ENCODE data around the gene SEC14L1.

SEC14L1 gene

GRCh38 chr17:77165577-77165976, 24.8 kb downstream of the SEC14L1 start:
- no peak for DNase-seq

GRCh38 chr17:77167472-77168306, 26.9 kb downstream of the SEC14L1 start:
- no peak for DNase-seq

GRCh38 chr17:77173104-77173503, 32.3 kb downstream of the SEC14L1 start:
- DNase-seq, result no peak

GRCh38 chr17:77174928-77175661, 34.3 kb downstream of the SEC14L1 start:
- DNase-seq, result no peak

- no peak for DNase-seq
These were observed 36.4 kb downstream of the SEC14L1 start for GRCh38 chr17:77177002-77177741.

GRCh38 chr17:77178050-77178449, 37.3 kb downstream of the SEC14L1 start:
- no peak for DNase-seq

GRCh38 chr17:77178563-77178962, 37.8 kb downstream of the SEC14L1 start:
- DNase-seq, result no peak

GRCh38 chr17:77180503-77181357, 40.0 kb downstream of the SEC14L1 start:
- no peak for DNase-seq

- DNase-seq, result peak; percentile 5
These were observed 41.7 kb downstream of the SEC14L1 start for GRCh38 chr17:77182205-77183172.

GRCh38 chr17:77184474-77184873, 43.7 kb downstream of the SEC14L1 start:
- DNase-seq, result no peak

- no peak for DNase-seq
These were observed 44.4 kb downstream of the SEC14L1 start for GRCh38 chr17:77185137-77185536.

- DNase-seq, result no peak
These were observed 45.4 kb downstream of the SEC14L1 start for GRCh38 chr17:77186141-77186604.

GRCh38 chr17:77188084-77189066, 47.6 kb downstream of the SEC14L1 start:
- DNase-seq, result no peak

- peak; percentile 27 for DNase-seq
These were observed 48.4 kb downstream of the SEC14L1 start for GRCh38 chr17:77189148-77189547.

GRCh38 chr17:77190576-77190975, 49.8 kb downstream of the SEC14L1 start:
- no peak for DNase-seq

GRCh38 chr17:77191244-77191643, 50.5 kb downstream of the SEC14L1 start:
- DNase-seq, result no peak

- no peak for DNase-seq
These were observed 52.9 kb downstream of the SEC14L1 start for GRCh38 chr17:77193653-77194052.

- DNase-seq, result no peak
These were observed 53.4 kb downstream of the SEC14L1 start for GRCh38 chr17:77194179-77194578.

GRCh38 chr17:77196251-77196650, 55.5 kb downstream of the SEC14L1 start:
- DNase-seq, result no peak

GRCh38 chr17:77197115-77197514, 56.3 kb downstream of the SEC14L1 start:
- DNase-seq, result no peak
